Cardiac septum (tissue), 1 donor: ENCODE measurements around the gene BMPR1A. TPM values are rescaled to one million over a fixed set of nuclear protein-coding genes. Genes with fewer than 3 reads are reported as not detected.

Experiments
- DNase-seq: peaks from one replicate; pipeline ENCODE4 v3.0.0-alpha.2; 2020; ENCODE audit warnings: low spot score
- intact Hi-C: fragments of 100-400 bp; cut with DNase I; formaldehyde crosslinking; loops from one replicate; pipeline ENCODE4 v1.14.0; 2022
- total RNA-seq: library from RNA; stranded (reverse); fragmentation: NEBNext Ultra II Directional; extraction: Animal tissue kit (Norgen Biotek cat#: 25700); gene quantifications from one replicate; pipeline ENCODE4 v1.2.1, GENCODE V29; 2021
- donor health status: DM: no; HTN: no; CAD: no.

BMPR1A gene
- total RNA-seq, 1 donor from 2014 or later, result 60.0 TPM

DNA sequence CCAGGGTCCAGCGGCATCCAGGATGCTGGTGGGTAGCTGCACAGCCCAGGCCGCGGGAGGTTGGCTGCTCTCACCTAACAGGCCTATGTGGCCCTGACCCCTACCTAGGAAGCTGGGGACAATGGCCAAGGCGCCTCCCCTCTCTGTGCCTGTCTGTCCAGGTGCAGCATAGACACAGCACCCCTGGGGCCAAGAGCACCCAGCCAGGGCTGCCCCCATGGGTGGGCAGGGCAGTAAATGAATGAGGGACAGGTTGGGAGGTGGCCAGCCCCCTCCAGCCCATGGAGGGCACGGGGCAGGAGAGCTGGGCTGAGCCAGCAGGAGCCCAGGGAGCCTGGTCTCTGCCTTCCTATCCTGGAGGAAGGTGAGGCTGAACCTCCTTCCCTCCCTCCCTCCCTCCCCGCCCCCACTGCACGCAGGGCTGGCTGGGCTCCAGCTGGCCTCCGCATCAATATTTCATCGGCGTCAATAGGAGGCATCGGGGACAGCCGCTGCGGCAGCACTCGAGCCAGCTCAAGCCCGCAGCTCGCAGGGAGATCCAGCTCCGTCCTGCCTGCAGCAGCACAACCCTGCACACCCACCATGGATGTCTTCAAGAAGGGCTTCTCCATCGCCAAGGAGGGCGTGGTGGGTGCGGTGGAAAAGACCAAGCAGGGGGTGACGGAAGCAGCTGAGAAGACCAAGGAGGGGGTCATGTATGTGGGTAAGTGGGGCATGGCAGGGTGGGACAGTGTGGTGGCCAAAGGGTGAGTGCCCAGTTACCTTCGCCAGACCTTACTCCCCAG lies 201.9 kb downstream of the BMPR1A start, which contains the start of gene SNCG:
SNCG (plus strand) TSS at position 484 of the 785 bp plus-strand sequence; CDS start at position 583, 99 bp downstream.
- DNase-seq, result no peak
- intact Hi-C loops, result no loop called here

DNA sequence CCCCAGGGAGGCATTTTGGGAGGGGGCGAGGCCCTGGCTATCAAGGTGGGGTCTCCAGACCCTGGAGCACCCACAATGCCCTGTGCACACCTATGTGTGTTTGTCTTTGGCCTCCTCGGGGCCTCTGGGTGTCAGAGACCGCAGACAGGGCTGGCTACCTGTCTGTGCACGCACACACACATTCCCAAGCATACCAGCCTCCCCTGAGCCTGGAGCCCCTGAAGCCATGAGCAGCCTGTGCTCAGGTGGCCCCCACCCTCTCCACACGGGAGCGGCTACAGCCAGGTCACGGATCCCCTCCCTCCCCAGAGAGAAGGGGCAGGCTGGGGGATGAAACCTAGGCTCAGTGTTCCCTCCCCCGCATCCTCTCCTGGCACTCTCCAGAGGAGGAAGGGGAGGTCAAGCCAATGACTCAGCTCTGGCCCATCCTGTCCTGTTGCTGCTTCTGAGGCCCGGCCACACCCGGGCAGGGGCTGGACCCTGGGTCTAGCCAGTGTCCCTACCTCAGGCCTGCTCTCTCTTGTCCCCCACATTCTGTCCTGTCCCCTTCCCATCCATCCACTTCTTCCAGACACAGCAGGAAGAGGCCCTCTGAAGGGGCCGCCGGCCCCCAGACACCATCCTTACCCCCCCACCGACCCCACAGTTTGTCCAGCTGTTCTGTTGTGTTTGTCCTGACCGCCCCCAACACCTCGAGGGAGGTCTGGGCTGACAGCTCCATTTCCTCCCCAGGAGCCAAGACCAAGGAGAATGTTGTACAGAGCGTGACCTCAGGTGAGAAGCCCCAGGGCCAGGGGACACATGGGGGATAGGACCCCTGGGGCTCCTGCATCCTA lies 202.7 kb downstream of the BMPR1A start:
- DNase-seq, result no peak
- intact Hi-C loops, result no loop called here

DNA sequence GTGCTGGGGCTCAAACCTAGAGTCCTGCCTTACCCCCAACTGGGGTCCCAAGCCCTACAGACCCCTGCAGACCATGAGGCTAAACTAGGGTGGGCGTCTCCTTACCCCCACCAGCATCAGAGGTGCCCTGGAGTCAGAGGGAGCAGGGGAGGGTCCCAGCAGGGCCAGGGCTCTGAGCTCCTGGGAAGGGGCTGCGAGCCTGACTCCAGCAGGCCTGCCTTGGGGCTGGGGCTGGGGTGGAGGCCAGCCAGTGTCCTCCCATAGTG lies 203.3 kb downstream of the BMPR1A start:
- intact Hi-C loops, result loop anchor here (2.0 kb wide), 1 partner anchor 17 kb away; no protein-coding TSS in a partner anchor
- DNase-seq, result no peak

DNA sequence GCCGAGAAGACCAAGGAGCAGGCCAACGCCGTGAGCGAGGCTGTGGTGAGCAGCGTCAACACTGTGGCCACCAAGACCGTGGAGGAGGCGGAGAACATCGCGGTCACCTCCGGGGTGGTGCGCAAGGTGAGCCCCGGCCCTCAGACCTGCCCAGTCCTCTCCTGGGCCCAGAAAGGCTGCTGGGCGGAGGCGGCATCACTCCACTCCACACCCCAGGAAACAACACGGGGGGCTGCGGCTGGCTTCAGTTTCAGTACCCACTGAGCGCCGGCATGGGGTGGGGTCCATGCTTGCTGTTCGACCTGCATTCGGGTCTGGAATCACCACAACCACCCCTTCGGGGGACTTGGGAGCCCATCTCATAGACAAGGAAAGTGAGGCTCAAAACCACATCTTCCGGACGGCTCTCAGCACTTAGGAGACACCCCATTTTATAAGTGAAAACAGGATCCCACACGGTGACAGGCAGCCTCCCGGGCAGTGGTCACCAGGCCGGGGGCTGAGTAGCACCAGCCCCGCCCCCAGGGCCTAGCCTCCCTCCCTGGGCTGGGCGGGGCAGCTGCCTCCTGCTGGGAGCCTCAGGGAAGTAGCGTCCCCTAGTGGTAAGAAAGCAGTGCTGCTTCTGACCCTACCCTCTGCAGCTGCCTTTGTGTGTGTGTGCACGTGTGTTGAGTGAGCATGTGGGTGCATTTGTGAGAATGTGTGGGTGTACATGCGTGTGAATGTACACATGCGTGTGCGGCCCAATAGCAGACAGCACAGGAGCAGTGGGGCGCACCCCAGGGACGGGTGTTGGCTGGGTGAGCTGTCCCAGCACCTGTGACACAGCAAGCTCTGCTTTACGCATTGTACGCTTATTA lies 203.8 kb downstream of the BMPR1A start:
- DNase-seq, result no peak
- intact Hi-C loops, result loop anchor here (2.0 kb wide), 1 partner anchor 17 kb away; no protein-coding TSS in a partner anchor

DNA sequence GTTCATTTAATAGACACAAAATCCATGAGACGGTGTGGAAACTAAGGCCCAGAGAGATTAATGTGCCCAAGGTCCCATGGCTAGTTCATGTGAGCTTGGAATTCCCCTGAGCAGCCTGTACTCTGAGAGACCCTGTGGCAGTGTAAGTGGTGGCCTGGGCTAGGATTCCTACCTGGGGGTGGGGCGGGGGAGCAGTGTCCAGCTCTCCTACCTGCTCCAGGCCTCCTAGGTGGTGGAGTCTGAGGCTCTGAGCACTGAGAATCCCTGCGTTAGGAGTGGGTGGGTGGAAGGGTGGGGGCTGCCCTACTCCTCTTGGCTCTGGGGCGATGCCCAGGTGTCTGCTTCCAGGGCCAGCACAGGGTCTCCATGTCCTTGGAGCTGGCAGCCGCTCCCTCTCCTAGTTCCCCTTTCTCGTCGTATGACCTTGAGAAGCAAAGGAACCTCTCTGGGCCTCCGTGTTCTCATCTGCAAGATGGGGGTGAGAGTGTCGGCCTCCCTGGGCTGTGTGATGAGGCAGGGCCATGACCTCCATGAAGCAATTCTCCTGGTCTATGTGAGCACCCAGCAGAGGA lies 204.5 kb downstream of the BMPR1A start:
- intact Hi-C loops, result loop anchor here (2.0 kb wide), 1 partner anchor 18 kb away; no protein-coding TSS in a partner anchor
- DNase-seq, result no peak

DNA sequence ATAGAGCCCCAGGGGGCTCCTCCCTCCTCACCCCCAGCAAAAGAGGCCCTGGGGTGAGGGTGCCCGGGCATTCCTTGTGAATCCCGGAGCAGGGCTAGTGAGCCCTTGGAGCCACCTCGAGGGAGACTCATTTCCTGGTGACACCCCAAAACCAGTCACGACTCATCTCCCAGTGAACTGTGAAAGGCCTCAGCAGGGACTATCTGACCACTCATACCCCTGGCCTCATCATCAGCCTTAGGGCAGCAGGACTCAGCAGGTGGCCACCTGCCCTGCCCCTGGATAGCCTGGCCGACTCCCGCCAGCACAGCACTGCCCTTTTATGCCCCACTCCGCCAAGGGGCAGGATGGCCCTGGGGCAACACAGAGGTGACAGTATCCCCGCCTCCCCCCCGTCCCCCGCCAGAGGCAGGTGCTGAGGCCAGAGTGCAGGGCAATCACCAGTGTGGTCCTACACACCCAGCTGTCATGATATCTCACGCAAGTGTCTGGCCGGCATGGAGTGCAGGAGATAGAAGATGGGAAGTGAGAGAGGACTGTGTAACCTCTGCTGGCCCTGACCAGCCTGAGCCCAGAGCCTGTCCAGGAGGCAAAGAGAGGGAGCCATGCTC lies 205.2 kb downstream of the BMPR1A start:
- intact Hi-C loops, result loop anchor here (2.0 kb wide), 1 partner anchor 19 kb away; no protein-coding TSS in a partner anchor
- peak; percentile 59 for DNase-seq

DNA sequence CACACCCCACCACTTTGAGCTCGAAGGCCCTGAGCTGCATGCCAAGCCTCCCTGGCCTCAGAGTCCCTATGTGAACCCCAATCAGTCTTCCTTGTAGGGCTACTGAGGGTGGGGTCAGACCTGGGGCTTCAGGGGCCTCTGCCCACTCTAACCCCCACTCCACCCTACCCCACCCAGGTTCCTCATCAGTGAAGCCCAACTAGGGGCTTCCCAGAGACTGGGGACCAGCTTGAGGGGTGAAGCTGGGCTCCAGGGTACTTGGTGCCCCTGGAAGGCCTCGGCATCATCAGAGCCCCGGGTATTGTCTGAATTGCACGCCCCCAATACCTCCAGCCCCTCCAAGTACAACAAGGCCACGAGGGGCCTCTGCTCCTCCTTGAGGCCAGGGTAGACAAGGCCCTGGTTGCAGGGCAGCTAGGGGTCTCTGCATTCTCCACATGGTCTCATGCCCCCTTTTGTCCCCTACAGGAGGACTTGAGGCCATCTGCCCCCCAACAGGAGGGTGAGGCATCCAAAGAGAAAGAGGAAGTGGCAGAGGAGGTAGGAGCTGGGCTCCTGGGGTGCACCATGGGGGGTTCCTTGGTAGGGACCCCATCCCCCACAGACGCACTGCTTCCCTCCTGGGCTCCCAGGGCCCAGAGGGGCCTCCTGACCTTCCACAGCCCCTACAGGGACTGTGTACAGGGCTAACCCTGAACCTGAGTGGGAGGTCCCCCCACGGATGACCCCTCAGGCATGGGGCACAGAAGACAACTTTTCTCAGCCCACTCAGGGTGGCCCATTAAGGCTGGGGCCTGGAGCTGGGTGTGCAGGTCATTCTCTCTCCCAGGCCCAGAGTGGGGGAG lies 205.9 kb downstream of the BMPR1A start:
- intact Hi-C loops, result no loop called here
- peak; percentile 59 for DNase-seq

DNA sequence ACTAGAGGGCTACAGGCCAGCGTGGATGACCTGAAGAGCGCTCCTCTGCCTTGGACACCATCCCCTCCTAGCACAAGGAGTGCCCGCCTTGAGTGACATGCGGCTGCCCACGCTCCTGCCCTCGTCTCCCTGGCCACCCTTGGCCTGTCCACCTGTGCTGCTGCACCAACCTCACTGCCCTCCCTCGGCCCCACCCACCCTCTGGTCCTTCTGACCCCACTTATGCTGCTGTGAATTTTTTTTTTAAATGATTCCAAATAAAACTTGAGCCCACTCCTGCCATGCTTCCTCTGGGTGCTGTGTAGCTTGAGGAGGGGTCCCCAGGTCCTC lies 206.5 kb downstream of the BMPR1A start:
- DNase-seq, result peak; percentile 41
- intact Hi-C loops, result no loop called here

DNA sequence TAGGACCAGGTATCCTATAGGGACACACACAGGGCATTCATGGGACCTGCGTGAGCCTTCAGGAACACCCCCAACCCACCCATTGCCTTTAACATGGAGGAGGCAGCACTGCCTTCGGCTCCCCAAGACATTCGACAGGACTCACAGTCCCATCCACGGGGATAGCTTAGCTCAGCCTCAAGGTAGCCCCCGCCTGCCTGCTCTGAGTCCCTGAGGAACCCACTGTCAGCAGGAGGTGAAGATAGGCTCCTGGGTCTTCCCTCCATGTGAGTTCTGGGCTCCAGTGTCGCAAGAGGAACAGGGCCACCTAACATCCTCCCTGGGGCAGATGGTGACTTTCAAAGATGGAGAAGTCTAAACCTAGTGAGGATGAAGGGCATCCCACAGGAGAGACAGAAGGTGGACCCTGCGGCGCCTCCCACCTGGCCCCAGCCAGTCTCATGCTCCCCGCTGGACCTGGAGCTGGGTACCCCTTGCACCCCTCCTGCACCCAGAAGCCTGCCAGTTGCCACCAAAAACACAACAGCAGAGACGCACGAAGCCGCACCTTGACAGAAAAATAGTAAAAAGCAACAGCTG lies 207.0 kb downstream of the BMPR1A start:
- peak; percentile 72 for DNase-seq

DNA sequence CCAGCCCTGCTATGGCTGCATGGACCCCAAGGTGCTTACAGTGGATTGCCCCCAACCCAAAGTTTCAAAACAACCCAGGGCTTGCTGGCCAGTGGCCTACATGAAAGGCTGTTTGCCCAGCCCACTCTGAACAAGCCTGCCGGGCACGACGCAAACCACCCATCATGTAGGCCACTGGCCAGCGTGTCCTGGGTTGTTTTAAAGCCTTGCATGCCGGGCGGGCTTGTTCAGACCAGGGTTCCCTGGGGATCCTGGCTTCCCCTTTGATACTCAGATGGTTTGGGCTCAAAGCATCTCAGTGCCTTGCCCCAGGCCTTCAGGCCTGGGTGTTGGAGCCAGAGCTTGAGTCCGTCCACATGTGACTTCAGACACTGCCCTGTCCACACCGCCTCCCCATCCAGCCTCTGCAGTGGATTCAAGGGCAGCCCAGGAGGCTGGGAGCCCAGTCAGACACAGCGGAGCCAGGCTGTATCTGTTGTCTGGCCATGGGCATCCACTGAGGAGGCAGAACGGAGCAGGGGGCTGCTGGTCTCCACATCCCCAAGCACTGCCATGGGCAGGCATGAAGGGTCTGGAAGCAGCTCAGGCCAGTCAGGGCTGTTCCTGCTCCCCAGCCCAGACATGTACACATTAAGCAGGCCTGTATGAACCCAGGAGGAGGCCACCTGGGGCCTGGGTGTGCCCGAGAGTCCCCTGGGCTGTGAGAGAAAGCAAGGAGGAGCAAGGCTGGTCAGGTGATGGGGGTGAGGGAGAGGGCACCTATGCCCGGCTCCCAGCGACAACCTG lies 207.8 kb downstream of the BMPR1A start:
- intact Hi-C loops, result no loop called here
- DNase-seq, result peak; percentile 75

More for the DNA sequence above, 207.0 kb downstream of the BMPR1A start:
- intact Hi-C loops, result no loop called here

DNA sequence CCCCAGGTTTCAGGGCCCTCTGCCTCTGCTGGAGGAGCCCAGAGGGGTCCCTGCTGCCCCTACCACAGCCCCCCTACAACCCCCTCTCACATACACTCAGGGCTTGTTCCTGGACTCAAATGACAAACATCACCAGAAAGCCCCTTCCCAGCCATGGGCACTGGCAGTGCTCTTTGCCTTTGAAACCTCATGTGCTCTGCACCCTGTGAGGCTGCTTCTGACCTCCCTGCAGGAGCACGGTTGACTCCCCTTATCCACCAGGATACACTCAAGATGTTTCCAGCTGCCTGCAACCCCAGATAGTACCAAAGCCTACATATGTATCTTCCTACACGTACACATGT lies 208.4 kb downstream of the BMPR1A start:
- intact Hi-C loops, result no loop called here
- no peak for DNase-seq

DNA sequence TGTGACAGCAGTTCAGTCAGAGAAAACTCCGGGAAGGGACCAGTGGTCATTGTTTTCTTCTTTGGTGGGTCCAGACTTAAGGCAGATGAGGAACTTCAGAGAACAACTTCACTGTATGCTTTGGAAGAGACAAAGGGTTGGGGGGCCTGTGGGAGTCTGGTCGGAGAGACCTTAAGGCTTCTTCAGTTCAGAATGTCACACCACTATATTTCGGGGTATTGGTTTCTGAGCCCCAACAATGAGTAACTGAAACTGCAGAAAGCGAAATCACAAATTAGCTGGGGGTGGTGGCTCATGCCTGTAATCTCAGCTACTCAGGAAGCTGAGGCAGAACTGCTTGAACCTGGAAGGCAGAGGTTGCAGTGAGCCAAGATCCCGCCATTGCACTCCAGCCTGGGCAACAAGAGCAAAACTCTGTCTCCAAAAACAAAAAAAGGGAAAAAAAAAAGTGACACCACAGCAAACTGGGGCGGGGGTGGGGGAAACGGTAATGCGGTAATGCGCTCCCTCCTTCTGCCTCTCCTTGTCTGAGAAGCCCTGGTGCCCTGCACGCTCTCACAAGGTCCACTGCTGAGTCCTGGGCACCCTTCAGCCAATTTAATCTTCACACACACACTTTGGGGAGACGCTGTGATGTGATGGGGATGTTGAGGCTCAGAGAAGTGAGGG lies 209.7 kb downstream of the BMPR1A start:
- DNase-seq, result no peak
- intact Hi-C loops, result no loop called here

DNA sequence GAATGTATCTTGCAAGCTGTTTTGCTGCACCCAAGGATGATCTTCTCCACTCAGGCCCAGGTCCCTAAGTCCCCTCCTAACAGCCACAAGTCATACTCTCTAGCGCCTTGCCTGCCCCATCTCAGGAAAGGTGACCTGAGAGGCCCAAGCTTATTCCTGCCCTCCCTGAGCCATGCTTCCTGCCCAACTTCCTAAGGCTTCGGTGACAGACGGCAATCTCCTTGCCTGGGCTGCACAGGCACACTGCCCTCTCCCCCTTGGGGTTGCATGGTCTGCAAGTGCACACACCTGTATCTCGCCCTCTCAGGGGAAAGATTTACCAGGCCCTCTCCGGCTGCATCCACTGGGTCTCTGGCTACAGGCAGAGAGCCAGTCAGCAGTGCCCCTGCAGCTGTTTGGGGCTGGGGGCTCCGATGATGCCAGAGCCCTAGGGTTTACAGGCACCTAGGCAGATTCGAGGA lies 211.1 kb downstream of the BMPR1A start:
- DNase-seq, result peak; percentile 67
- intact Hi-C loops, result no loop called here

DNA sequence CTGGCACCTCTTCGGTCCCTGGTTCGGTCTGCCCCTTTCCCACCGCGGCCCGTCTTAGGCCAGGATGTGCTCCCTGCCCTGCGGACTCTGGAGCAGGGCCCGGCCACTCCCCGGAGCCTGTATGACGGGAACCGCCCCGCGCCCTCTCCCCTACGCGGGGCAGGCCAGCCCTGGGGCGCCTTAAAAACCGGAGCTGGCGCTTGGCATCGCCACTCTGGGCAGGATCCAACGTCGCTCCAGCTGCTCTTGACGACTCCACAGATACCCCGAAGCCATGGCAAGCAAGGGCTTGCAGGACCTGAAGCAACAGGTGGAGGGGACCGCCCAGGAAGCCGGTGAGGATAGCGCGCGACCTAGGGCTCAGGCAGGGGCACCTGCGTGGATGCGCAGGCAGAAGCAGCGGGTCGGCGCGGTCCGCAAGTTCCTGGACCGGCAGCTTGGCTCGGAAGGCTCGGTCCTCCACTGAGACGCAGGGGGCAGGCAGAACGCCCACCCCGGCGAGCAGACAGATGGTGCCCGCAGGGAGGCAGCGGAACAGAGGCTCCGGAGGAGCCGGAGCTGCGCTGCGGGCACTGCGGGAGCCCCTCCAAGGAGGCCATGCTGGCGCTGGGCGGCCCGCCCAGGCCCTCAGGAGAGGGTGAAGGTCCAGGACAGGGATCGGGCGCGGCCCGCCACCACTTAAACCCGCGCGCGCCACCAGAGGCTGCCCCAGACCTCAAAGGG lies 212.0 kb downstream of the BMPR1A start, which contains the start of gene ADIRF:
ADIRF (plus strand) TSS at position 212 of the 723 bp plus-strand sequence; CDS start at position 275, 63 bp downstream.
- intact Hi-C loops, result no loop called here
- peak; percentile 79 for DNase-seq

DNA sequence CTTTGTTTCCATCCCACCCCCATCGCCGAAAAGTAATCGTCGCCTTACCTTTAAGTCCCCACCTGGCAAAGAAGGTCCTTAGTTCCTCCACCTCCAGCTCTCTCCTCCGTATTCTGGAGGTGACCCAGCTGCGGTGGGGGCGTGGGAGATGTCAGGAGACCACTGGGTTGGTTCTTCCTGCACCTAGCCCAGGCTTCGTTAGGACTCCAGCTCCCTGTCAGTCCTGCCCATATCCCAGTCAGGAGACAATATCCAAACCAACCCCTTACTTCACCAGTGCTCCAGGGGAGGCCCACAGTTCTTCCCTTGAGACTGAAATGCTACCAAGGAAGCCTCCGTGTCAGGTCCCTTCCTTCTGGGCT lies 212.6 kb downstream of the BMPR1A start:
- no peak for DNase-seq
- intact Hi-C loops, result no loop called here
